Endometrium (tissue), 2 donors: ENCODE data around the gene ZNF316.

ENCODE experiments used
- FAIRE-seq: peaks from 2 replicates; lab custom pipeline; 2012; peaks lifted over from hg19 to GRCh38; lab: Jason Lieb, UNC
- donor health status: control.
- donor health status: control.

The ZNF316 gene

DNA sequence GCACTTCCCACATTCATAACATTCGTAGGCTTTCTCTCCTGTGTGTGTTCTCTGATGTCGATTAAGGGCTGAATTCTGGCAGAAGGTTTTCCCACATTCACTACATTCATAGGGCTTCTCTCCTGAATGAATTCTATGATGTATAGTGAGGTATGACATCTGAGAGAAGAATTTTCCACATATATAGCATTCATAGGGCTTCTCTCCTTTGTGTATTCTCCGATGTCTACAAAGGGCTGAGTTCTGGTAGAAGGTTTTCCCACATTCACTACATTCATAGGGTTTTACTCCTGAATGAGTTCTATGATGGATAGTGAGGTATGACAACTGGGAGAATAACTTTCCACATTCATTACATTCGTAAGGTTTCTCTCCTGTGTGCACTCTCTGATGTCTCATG, 54.0 kb downstream of the ZNF316 start:
- FAIRE-seq: no peak

GRCh38 chr7:6691609-6692106, 54.5 kb downstream of the ZNF316 start:
- no peak for FAIRE-seq

DNA sequence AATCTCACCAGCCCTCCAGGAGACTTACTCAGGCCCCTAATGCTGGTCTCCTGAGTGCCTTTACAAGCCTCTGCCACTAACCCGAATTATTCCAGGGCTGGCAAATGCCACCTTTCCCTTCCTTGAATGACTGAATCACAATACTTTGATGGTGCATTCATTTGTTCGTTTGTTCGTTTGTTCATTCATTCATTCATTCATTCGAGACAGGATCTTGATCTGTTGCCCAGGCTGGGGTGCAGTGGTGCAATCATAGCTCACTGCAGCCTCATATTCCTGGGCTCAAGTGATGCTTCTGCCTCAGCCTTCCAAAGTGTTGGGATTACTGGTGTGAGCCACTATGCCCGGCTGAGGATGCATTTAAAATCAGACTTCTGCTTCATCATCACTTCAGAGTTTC, 63.7 kb downstream of the ZNF316 start:
- FAIRE-seq: no peak

GRCh38 chr7:6701860-6702259, 64.7 kb downstream of the ZNF316 start:
- FAIRE-seq: no peak
